HG03520 (cell line): ENCODE measurements around the gene GSG1L.

Experiments used
- ATAC-seq: cut with Tn5 transposase; IDR thresholded peaks from one replicate; pipeline ENCODE4 v1.9.1; 2021; ENCODE audit warnings: mild to moderate bottlenecking, moderate library complexity; ENCODE audit not compliant: unreplicated experiment

GSG1L gene

DNA sequence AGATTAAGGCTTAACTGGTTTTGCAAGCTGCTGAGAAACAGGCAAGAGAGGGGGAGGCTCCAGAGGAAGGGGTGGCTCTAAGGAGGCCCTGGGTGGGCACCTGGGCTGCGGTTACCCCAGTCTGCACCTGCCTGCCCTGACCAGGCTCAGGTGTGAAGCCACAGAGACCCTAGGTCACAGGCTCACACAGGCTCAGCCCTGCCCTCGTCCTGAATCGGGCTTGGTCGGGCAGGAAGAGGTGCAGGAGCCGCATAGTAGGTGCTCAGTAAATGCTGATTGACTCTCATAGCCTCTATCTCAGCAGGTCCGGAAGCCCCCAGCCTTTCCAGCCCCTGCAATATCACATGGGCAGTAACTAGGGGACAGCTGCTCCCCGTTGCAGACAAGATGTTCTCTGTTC, 203.4 kb downstream of the GSG1L start:
- ATAC-seq, result no peak

DNA sequence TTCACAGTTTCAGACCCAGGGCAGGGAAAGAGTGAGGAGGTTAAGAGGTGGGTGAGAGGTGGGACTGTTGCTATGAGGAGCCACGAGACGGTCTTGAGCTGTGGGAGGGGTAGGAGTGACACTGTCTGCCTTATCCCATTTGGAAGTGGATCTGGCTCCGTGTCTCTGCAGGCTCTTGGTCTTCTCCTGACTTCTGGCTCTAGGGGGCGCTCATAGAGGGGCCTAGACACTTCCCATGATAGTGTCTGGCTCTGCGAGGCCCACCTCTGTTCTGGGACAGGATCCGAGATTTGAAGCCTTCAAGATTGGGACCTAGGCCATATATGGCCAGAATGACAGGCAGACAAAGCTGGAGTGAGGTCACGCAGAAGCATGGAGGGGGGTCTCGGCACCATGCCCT, 204.5 kb downstream of the GSG1L start:
- ATAC-seq, result no peak

DNA sequence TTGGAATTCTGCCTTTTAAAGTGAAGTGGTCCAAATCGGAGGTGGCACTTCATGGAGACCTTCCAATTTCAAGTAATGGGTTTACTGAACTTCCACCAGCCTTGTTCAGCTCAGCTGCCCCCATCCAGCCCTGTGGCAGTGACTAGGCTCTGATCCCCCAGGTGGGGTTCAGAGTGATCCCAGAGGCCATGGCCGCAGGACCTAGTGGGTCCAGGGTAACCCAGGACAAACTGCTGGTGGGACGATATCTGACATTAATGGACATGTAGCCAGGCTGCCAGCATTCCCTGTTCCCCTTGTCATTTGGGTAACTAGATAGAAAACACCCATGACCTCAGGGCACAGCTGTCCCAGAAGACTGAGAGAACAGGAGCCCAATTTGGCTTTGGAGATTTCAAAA, 209.9 kb downstream of the GSG1L start:
- no peak for ATAC-seq

DNA sequence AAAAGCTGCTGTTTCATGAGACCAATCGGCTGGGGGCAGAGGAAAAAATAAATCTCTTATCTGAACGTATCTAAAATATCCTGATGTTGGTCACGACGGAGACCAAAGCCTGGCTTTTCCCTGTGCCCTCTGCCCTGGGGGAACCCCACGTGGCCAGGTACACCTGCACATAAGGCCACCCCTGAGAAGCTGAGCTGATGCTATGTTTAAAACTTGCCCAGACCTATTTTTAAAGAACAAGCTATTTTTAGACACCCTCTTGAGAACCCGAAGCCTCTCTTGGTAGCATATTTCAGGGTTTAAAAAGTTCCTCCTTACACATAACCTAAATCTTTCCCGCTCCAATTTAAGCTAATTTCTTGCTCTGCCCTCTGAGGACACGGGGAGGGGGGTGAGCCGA, 210.4 kb downstream of the GSG1L start:
- ATAC-seq, result no peak

DNA sequence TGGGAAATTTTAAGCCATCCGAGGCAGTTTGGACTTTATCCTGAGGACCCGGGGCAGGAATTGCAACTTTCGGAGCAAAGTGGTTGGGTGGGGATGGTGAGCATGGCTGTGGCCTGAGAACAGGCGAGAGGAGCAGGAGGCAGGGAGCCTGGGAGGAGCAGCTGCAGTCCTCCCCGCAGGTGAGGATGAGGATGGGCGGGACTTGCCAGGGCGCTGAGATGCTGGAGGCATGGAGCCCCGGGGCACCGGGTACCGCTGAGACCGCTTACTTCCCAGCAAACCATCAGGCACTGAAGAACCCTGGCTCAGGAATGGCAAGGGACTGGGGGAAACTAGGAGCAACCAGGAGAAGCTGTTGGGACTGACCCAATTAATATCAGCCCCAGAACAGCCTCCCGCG, 210.8 kb downstream of the GSG1L start:
- no peak for ATAC-seq

DNA sequence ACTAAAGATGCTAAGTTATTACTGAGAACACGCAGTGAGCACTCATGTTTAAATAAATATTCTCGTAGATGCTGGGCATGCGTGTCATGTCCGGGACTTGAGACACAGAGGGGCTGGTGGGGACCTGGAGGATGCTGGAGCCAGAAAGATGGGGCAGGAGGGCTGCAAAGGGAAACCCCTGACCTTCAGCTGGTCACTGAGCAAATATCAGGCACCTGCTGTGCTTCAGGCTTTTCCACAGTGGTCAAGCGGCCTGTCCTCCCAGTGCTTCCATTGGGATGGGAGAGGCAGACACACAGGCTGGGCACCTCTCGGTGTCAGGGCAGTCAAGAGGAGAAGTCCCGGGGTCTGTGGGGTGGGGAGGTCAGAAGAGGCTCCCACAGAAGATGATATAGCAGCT, 211.4 kb downstream of the GSG1L start:
- ATAC-seq, result no peak

DNA sequence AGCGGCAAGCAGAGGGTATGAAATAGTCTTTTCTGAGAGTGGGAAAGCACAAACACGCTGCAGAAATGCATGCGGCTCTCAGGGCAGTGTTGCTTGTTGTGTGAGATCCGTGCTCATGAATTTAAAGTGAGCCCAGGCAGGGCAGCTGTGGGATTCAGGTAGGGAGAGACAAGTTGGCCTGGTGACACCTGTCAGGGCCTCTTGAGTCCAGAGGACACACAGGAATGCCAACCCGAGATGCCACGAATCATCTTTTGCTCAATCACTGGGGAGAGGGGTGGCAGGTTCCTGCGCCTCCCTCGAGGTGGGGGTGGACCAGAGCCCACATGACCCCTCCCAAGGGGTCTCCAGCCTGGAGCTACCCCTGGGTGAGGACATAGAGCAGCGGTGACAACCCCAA, 211.9 kb downstream of the GSG1L start:
- no peak for ATAC-seq

DNA sequence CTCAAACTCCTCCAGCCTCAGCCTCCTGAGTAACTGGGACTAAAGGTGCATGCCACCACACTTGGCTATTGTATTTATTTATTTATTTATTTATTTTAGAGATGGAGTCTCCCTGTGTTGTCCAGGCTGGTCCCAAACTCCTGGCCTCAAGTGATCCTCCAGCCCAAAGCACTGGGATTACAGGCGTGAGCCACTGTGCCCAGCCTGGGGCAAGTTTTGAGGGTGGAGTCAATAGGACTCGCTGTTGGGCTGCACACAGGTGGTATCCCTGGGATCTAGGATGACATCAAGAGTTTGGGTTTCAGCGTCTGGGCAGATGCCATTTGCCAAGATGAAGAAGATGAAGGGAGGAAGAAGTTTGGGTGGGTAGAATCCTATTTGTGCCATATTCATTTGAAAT, 213.9 kb downstream of the GSG1L start:
- no peak for ATAC-seq

DNA sequence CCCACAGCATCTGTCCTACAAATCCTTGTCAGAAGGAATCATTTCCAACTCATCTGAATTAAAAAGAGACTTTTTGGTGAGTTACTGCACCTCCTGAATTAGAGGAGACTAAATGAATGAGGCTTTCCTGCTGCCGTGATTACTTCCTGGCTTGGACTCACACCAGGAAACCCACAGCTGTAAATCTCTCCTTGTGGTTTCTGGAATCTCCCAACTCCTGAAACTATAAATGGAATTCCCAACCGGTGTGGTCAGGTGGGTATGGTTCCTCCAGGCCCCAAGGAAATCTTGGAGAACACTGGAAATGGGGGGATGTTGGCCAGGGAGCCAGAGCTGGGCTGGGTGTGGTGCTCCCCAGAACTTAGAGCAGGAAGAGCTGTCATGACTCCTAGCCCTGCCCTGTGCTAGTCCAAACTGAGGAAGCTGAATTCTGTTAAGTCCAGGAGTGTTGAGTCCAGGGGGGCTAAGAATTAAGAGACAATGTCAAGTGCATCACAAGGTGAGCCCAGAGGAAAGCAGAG, 216.4 kb downstream of the GSG1L start:
- ATAC-seq, result no peak

DNA sequence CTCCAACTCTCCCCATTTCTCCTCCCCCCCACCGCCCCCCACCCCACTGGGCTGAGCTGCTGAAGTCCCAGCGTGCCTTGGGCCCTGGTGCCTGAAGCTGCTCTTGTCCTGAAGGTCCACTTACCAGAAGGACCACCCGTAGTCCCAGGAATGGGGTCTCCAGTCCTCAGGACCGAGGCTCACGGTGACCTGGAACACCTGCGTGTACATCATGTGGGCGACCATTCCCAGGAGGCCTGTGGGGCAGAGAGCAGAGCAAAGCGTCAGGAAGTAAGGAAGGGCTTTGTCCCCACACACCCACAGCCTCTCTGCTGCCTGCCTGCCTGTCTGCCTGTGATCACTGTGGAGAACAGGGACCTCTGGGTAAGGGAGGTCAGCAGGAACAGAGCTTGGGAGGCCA, 218.7 kb downstream of the GSG1L start:
- ATAC-seq, result no peak

DNA sequence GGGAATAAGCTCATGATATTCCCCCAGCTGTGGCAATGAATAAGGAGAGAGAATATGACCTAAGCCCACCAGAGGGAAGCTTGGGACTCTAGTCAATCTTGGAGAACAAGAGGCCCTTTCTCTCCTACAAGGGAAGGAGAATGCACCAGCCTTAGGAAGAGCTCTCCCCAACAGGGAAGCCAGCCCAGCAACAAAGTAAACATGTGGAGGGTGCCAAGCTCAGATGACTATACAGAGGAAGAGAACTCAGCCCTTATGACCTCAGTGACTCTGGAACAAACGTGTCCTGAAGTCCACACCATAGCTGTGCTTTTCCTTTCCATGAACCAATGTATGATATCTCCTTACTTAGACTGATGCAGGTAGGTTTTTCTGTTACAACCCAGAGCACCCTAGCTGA, 219.7 kb downstream of the GSG1L start:
- ATAC-seq, result no peak

DNA sequence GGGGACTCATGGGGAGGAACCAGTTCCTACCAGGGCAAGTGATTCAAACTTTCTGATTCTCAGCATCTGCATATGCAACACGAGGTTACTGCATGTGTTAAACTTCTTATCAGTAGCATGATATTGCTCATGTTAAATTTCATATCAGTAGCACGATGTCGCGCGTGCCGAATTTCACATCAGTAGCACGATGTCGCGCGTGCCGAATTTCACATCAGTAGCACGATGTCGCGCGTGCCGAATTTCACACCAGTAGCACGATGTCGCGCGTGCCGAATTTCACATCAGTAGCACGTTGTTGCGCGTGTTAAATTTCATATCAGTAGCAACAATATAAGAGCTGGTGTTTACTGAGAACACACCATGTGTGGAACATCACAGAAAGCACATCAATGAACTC, 221.6 kb downstream of the GSG1L start:
- ATAC-seq, result no peak

DNA sequence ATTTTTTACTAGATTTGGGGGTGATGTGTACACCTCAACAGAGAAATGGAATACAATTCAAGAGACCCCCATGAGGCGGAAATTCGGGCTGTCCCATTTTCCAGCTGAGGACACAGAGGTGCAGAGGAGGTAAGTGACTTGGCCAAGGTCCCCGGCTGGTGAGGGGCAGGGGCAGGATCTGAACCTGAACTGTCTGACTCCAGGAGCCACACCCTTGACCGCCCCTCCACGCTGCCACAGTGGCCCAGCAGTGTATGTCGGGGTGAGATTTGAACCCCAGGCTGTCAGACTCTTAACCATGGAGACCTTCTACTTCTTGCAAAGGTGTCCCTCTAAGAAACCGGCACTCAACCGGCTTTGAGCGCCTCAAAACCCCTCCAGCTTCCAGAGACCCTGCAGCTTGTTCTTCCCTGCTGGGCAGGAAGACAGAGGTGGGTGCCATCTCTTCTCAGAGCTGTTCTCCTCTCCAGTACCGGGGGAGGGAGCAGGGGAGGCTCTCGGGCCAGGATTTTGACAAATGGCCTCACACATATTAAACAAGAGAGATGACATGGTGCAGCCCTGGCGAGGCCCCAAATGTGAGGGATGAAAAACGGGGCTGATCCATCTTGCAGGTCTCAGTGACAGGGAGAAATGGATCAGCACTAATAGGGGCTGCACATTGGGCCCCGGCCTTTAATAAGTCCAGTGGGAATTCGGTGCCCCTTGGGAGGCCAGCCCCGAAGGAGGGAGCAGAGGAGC, 222.3 kb downstream of the GSG1L start:
- no peak for ATAC-seq

DNA sequence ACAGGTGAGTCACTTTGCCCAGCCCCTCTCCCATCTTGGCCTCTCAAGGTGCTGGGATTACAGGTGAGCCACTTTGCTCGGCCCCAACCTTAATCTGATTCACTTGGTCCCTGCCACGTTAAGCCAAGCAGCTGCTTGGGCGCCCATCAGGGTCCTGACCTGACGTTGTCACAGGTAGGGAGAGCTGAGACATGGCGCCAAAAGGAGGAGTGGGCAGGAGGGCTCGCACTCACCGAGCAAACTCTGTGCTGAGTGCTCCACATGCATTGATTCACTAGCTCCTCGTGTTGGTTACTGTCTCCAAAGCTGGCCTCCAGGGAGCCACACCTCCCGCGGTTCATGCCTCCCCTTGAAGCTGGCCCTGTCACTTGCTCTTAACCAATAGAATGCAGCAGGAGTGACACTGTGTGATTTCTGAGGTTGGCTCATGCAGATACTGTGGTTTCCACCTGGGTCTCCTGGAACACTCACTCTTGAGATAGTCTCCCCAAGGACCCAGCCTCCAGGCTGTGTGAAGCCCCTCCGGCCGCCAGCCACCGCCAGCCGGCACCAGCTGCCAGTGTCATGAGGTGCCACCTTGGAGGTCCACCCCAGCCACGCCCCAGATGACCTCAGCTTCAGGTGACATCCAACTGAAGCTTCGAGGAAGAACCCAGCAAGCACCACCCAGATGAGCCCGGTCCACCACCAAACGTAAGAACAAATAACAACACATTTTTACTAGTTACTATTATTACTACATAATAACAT, 223.0 kb downstream of the GSG1L start:
- no peak for ATAC-seq

DNA sequence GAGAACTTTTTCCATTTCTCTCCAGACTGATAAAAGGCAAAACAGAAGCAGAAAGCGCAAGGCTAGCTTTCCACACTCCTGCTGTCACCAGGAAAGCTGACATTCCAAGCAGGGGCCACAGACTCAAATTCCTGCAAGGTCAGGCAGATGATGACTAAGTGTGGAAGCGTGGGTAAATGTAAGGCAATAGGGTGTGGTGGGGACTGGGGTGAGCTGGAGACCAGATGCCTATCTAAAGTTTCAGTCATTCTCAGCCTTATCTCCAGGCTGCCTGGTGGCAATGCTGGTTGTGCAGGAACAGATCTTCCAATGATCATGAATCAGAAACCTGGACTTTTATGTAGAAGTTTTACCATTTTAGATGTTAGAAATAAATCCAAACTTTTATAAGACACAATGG, 224.1 kb downstream of the GSG1L start:
- ATAC-seq, result no peak

DNA sequence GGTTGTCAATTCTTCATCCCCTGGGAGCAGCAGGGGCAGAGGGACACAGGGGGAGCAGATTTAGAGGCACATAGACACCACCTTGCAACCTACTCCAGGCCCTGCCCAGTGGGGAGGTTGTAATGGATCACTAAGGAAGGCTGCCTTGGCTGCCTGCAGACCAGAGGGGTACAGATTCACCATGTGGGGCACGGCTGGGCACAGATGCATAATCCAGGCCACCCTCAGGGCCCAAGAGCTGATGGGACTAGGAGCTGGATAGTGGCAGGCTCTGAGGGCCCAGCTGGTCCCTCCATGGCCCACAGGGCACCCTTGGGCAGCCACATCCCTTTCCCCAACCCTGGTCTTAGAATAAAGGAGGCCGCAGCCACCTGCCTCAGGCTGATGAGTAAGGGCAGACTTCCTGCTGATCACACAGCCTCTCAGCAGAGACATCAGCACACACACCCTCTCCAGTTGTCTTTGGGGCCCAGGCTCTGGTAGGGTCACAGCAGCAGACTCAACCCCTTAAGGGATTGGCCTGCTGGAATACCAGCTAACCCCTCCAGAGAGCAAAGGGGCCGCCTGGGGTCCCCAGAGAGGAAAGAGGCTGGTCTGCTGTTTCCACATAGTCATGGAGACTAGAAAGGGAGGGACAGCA, 224.9 kb downstream of the GSG1L start:
- no peak for ATAC-seq

DNA sequence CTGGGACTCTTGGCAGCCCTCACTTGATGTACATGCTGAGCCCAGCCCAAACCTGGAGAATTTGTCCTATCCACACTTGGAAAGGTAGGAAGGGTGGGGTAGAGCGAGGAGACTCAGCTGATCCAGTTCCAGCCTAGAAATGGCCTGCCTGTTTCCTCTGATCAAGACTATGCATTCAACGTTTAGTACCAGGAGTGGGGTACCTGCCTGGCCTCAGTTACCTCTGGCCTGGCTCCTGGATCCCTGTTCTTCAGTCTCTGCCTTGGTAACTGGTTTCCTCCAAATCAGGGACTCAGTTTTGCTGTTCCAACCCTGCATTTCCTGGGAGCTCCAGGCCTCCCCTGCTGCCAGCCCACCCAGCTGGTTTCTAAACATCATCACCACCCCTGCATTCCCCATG, 233.5 kb downstream of the GSG1L start:
- ATAC-seq, result no peak

DNA sequence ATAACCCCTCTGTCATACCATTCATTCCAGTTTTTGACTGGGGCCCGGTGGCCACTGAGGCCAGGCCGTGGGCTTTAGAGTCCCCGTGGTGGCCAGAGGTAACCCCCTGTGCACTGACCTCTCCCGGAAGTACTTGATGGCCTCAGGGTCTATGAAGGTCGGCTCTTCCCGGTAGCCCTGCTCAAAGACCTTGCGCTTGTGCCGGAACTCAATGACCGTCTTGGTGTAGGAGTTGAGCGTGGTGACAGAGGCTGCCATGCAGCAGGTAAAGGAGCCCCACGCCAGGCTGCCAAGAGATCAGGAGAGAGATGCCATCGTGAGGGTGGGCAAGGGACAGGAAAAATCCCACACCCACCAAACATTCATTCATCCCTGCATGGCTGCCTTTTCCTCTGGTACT, 234.8 kb downstream of the GSG1L start:
- ATAC-seq, result no peak

DNA sequence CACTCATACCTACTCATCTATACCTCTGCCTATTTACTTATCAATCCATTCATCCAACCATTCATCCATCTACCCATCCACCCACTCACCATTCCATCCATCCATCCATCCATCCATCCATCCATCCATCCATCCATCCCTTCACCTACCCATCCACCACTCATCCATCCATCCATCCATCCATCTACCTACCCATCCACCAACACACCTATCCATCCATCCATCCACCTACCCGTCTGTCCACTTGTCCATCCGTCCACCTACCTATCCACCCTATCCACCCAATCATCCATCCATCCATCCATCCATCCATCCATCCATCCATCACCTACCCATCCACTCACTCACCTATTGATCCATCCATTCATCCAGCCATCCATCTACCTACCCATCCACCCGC, 235.7 kb downstream of the GSG1L start:
- ATAC-seq, result no peak

DNA sequence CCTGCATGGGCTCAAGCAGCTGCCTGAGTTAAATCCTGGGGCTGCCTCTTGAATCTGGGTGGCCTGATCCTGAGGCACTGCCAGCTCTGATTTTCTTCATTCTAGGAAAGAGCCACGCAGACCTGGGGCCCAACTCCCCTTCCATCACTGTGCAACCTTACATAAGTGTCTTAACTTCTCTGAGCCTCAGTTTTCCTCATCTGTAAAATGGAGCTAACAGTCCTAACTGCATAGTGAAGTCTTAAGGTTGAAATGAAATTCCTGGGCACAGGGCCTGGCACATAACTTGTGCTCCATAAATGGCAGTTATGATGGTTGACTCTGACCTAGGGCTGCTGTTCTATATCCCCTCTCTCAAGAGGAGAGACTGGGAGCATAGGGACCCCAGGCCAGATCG, 236.6 kb downstream of the GSG1L start:
- ATAC-seq, result no peak

DNA sequence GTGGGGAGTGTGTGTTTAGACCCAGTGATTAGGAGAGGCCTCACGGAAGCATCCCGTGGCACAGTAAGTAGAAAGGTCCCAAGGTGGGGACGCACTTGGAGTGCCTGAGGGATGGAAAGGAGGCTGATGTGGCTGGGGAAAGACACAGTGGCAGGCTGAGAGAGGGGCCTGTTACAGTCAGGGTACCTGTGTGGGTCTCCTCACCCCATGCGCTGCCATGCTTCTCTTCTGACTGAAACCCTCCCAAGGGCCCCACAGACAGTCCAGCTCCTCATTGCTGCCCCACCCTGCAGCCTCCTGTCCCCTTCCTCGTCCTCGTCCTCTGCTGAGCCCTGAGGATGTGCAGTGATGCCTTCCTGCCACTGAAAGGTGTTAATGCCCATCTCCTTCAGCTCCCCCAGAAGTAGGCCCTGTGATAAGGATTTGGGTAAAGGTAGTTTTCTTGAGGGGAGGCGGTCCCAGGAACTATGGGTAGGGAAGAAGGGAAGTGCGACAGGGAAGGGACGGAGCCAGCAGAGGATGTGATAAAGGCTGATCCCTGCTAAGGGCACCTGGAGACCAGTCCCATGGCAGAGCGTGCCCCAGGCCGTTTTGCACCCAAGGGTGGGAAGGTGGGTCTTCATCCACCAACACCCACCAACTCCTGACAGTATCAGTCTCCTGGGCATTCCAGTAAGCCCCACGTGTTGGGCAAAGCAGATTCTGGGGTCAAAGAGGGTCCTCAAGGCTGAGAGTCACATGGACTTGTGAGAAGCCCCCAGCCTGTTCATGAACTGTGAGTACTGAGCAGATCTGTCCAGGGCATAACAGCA, 237.2 kb downstream of the GSG1L start:
- ATAC-seq, result no peak
